Mesodermal cell (in vitro differentiated cells): ENCODE data around the gene CDHR2.
A peak's percentile ranks its signal among the peaks of the same experiment; 100 is the strongest.

Source experiments
- H3K27ac ChIP-seq: 2 replicates; pipeline ENCODE4 v1.7.0; 2013; ENCODE audit warnings: mild to moderate bottlenecking, low read depth, low read length, moderate library complexity; ENCODE audit not compliant: severe bottlenecking
- H3K36me3 ChIP-seq: 2 replicates; pipeline ENCODE4 v1.7.1; 2013; ENCODE audit warnings: mild to moderate bottlenecking, low read length, moderate library complexity; ENCODE audit not compliant: control insufficient read depth, insufficient read depth
- H3K4me1 ChIP-seq: one replicate; pipeline ENCODE4 v1.7.1; 2013; ENCODE audit warnings: mild to moderate bottlenecking, low read length; ENCODE audit not compliant: insufficient read depth, control insufficient read depth, poor library complexity, severe bottlenecking
- H3K4me3 ChIP-seq: 2 replicates; pipeline ENCODE4 v1.7.0; 2013; ENCODE audit warnings: low read length, control low read depth, mild to moderate bottlenecking; ENCODE audit not compliant: insufficient read depth, poor library complexity, severe bottlenecking; ENCODE audit errors: extremely low read depth
- H3K9me3 ChIP-seq: 2 replicates; pipeline ENCODE4 v1.7.1; 2013; ENCODE audit warnings: mild to moderate bottlenecking, low read length, moderate library complexity; ENCODE audit not compliant: control insufficient read depth
- WGBS, 2 experiments: methylation state at CpG; one replicate each; pipeline ENCODE4 v1.1.5; 2013; ENCODE audit warnings: missing lambda C conversion rate in 2 of 2; ENCODE audit not compliant: insufficient coverage in 2 of 2; 5-methylcytosine and 5-hydroxymethylcytosine counted together

Gene CDHR2

GRCh38 chr5:176610435-176610773 is 61.3 kb downstream of the CDHR2 start:
- WGBS, 2 experiments: 0 to 3% methylated on average over 3 to 6 of the region's 31 CpGs
- Histone ChIP-seq H3K36me3 (no peaks in the 10 kb centered on the region), H3K4me1 (peaks cover 21% of the 10 kb centered on the region), H3K27ac (no peak overlapping the region), H3K9me3 (no peaks in the 10 kb centered on the region), H3K4me3 (peak overlapping the region; percentile 44)

GRCh38 chr5:176611435-176611834 is 62.3 kb downstream of the CDHR2 start:
- H3K4me3 ChIP-seq: no peak overlapping the region
- H3K36me3 ChIP-seq: no peaks in the 10 kb centered on the region
- no peaks in the 10 kb centered on the region for H3K9me3 ChIP-seq
- peaks cover 25% of the 10 kb centered on the region for H3K4me1 ChIP-seq
- 17 to 19% methylated on average over 6 to 7 of the region's 10 CpGs for WGBS, 2 experiments
- no peak overlapping the region for H3K27ac ChIP-seq

- no peak overlapping the region for H3K27ac ChIP-seq
- 83 to 91% methylated on average over 6 of the region's 6 CpGs for WGBS, 2 experiments
These were observed 62.9 kb downstream of the CDHR2 start for GRCh38 chr5:176612008-176612407.

GRCh38 chr5:176612855-176613254 is 63.7 kb downstream of the CDHR2 start:
- 59 to 69% methylated on average over 2 of the region's 2 CpGs for WGBS, 2 experiments
- H3K36me3 ChIP-seq: no peaks in the 10 kb centered on the region
- no peak overlapping the region for H3K4me3 ChIP-seq
- H3K4me1 ChIP-seq: peaks cover 31% of the 10 kb centered on the region
- H3K9me3 ChIP-seq: no peaks in the 10 kb centered on the region
- H3K27ac ChIP-seq: no peak overlapping the region

More at GRCh38 chr5:176612008-176612407, 62.9 kb downstream of the CDHR2 start:
- Histone ChIP-seq H3K9me3 (no peaks in the 10 kb centered on the region), H3K36me3 (no peaks in the 10 kb centered on the region), H3K4me1 (peaks cover 29% of the 10 kb centered on the region), H3K4me3 (no peak overlapping the region)

- peaks cover 24% of the 10 kb centered on the region for H3K4me1 ChIP-seq
These were observed 65.8 kb downstream of the CDHR2 start for GRCh38 chr5:176614805-176615478.

GRCh38 chr5:176616511-176616910 is 67.4 kb downstream of the CDHR2 start:
- WGBS, 2 experiments: 87 to 92% methylated on average over 4 to 5 of the region's 7 CpGs
- H3K27ac ChIP-seq: no peak overlapping the region
- H3K4me1 ChIP-seq: peaks cover 27% of the 10 kb centered on the region
- no peak overlapping the region for H3K4me3 ChIP-seq
- H3K9me3 ChIP-seq: no peaks in the 10 kb centered on the region
- no peaks in the 10 kb centered on the region for H3K36me3 ChIP-seq

More at GRCh38 chr5:176614805-176615478, 65.8 kb downstream of the CDHR2 start:
- Histone ChIP-seq H3K36me3 (no peaks in the 10 kb centered on the region), H3K9me3 (no peaks in the 10 kb centered on the region), H3K4me3 (no peak overlapping the region), H3K27ac (no peak overlapping the region)
- 62 to 63% methylated on average over 3 to 5 of the region's 8 CpGs for WGBS, 2 experiments

GRCh38 chr5:176618783-176619182 is 69.6 kb downstream of the CDHR2 start:
- peaks cover 28% of the 10 kb centered on the region for H3K4me1 ChIP-seq

GRCh38 chr5:176619203-176619568 is 70.0 kb downstream of the CDHR2 start:
- Histone ChIP-seq H3K36me3 (no peaks in the 10 kb centered on the region), H3K27ac (no peak overlapping the region), H3K4me3 (no peak overlapping the region), H3K9me3 (no peaks in the 10 kb centered on the region), H3K4me1 (peaks cover 28% of the 10 kb centered on the region)
- WGBS, 2 experiments: 7 to 18% methylated on average over 18 to 24 of the region's 31 CpGs

More at GRCh38 chr5:176618783-176619182, 69.6 kb downstream of the CDHR2 start:
- H3K9me3 ChIP-seq: no peaks in the 10 kb centered on the region
- no peak overlapping the region for H3K4me3 ChIP-seq
- H3K36me3 ChIP-seq: no peaks in the 10 kb centered on the region
- H3K27ac ChIP-seq: no peak overlapping the region
- 54 to 59% methylated on average over 13 to 17 of the region's 19 CpGs for WGBS, 2 experiments

GRCh38 chr5:176619569-176620332 is 70.6 kb downstream of the CDHR2 start:
- peaks cover 28% of the 10 kb centered on the region for H3K4me1 ChIP-seq
- 52 to 53% methylated on average over 38 to 45 of the region's 59 CpGs for WGBS, 2 experiments
- no peaks in the 10 kb centered on the region for H3K36me3 ChIP-seq
- no peak overlapping the region for H3K27ac ChIP-seq
- H3K9me3 ChIP-seq: no peaks in the 10 kb centered on the region
- H3K4me3 ChIP-seq: no peak overlapping the region

- Histone ChIP-seq H3K4me3 (no peak overlapping the region), H3K9me3 (no peaks in the 10 kb centered on the region), H3K4me1 (peaks cover 21% of the 10 kb centered on the region), H3K36me3 (no peaks in the 10 kb centered on the region), H3K27ac (no peak overlapping the region)
- WGBS, 2 experiments: 42 to 55% methylated on average over 24 of the region's 32 CpGs
These were observed 71.3 kb downstream of the CDHR2 start for GRCh38 chr5:176620333-176620981.
